GM23248 (cell line): Measurements from ENCODE around the gene TMEM158. TPM values are rescaled to one million over a fixed set of nuclear protein-coding genes. Genes with fewer than 3 reads are reported as not detected.

Experiments used
- DNase-seq: peaks from one replicate; pipeline ENCODE4 v3.0.0-alpha.2; 2015
- H2AFZ ChIP-seq: fragments of 200-600 bp; sonication (generic); 2 replicates; pipeline ENCODE4 v1.6.1; 2016; ENCODE audit warnings: antibody characterized with exemption
- H3F3A ChIP-seq: fragments of 200-600 bp; sonication (generic); 2 replicates; pipeline ENCODE4 v1.6.1; 2016; ENCODE audit warnings: mild to moderate bottlenecking, antibody characterized with exemption, mixed run types; ENCODE audit not compliant: insufficient read depth
- H3K27ac ChIP-seq: fragments of 200-600 bp; sonication (generic); 2 replicates; pipeline ENCODE4 v1.5.1; 2016; ENCODE audit warnings: mild to moderate bottlenecking
- H3K27me3 ChIP-seq: fragments of 200-600 bp; sonication (generic); replicated peaks from 2 replicates; pipeline ENCODE4 v1.6.1; 2016; ENCODE audit warnings: mild to moderate bottlenecking; ENCODE audit not compliant: insufficient read depth
- H3K36me3 ChIP-seq: fragments of 200-600 bp; sonication (generic); 2 replicates; pipeline ENCODE4 v1.6.1; 2016; ENCODE audit warnings: low read depth, mild to moderate bottlenecking
- H3K4me1 ChIP-seq: fragments of 200-600 bp; sonication (generic); 2 replicates; pipeline ENCODE4 v1.6.1; 2016; ENCODE audit warnings: mild to moderate bottlenecking; ENCODE audit not compliant: insufficient read depth
- H3K4me2 ChIP-seq: fragments of 200-600 bp; sonication (generic); one replicate; pipeline ENCODE4 v1.6.1; 2016; ENCODE audit warnings: mild to moderate bottlenecking; ENCODE audit not compliant: unreplicated experiment
- H3K4me3 ChIP-seq: fragments of 200-600 bp; sonication (generic); 2 replicates; pipeline ENCODE4 v1.5.1; 2016; ENCODE audit warnings: mild to moderate bottlenecking
- H3K79me2 ChIP-seq: fragments of 200-600 bp; sonication (generic); 2 replicates; pipeline ENCODE4 v1.6.1; 2016; ENCODE audit warnings: mild to moderate bottlenecking; ENCODE audit not compliant: insufficient read depth
- H3K9ac ChIP-seq: fragments of 200-600 bp; sonication (generic); 2 replicates; pipeline ENCODE4 v1.6.1; 2016; ENCODE audit warnings: mild to moderate bottlenecking
- H3K9me2 ChIP-seq: fragments of 200-600 bp; sonication (generic); 2 replicates; pipeline ENCODE4 v1.6.1; 2016; ENCODE audit warnings: mixed run types, mild to moderate bottlenecking, moderate library complexity; ENCODE audit not compliant: insufficient read depth
- H3K9me3 ChIP-seq: fragments of 200-600 bp; sonication (generic); one replicate; pipeline ENCODE4 v1.6.1; 2017; ENCODE audit warnings: low read depth
- H4K20me1 ChIP-seq: fragments of 200-600 bp; sonication (generic); 2 replicates; pipeline ENCODE4 v1.6.0; 2016; ENCODE audit not compliant: insufficient read depth
- EZH2 ChIP-seq: fragments of 200-600 bp; sonication (generic); IDR thresholded peaks from 2 replicates; pipeline ENCODE4 v1.6.1; 2018; ENCODE audit warnings: antibody characterized with exemption, mild to moderate bottlenecking; ENCODE audit not compliant: insufficient read depth, poor library complexity, severe bottlenecking
- EZH2phosphoT487 ChIP-seq: fragments of 200-600 bp; sonication (generic); IDR thresholded peaks from 2 replicates; pipeline ENCODE4 v1.6.1; 2018; ENCODE audit warnings: antibody characterized with exemption, moderate library complexity, mild to moderate bottlenecking, low read depth; ENCODE audit not compliant: insufficient read depth
- WGBS, 2 experiments: methylation state at CpG; one replicate each; pipeline ENCODE4 v1.1.6; 2015 to 2017; ENCODE audit warnings: low lambda C conversion rate in 2 of 2, low coverage in 1 of 2; ENCODE audit errors: missing lambda C conversion rate in 2 of 2; 5-methylcytosine and 5-hydroxymethylcytosine counted together
- in situ Hi-C: fragments of 300-500 bp; cut with MboI; formaldehyde crosslinking; loops from 2 replicates; pipeline ENCODE4 v1.15.0; 2020
- polyA plus RNA-seq: library from polyadenylated mRNA; unstranded; fragments of >200 nt; fragmentation: Nextera tagmentation; extraction: Ambion mirVana; gene quantifications from 2 replicates; pipeline ENCODE4 v1.2.1, GENCODE V29; 2016
- total RNA-seq: library from RNA; depleted of rRNA; stranded (reverse); fragments of >200 nt; shearing (Covaris generic); gene quantifications from 2 replicates; pipeline ENCODE4 v1.2.3, GENCODE V29; 2014

The TMEM158 gene
- total and polyA plus RNA-seq, 2 experiments from 2014 or later: 3.3 to 33.0 TPM

DNA sequence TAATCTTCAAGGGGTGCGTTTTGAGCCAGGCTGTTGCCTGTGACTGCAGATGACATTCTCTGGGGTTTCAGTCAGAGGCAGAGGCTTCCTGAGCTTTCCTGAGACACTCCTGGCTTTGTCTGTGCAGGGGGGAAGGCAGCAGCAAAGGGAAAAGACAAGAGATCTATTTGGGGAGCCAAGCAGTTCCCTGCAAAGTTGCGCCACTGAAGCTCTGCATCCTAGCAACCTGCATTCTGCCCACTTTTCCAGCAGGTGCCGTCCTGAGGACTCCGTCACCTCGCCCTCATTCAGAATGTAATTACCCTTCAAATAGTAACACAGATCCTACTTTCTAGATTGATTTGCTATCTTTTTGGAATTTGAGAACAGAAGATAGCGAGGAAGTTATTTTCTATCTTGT lies 1.9 kb upstream of the TMEM158 start:
- Histone ChIP-seq H3K79me2 (peaks cover 20% of the 10 kb centered on the region), H3K27ac (no peak overlapping the region), H3K27me3 (no peaks in the 10 kb centered on the region), H2AFZ (no peak overlapping the region), H3K9me3 (no peaks in the 10 kb centered on the region), H3K9ac (no peak overlapping the region), H3K4me3 (no peak overlapping the region), H3K4me2 (no peak overlapping the region), H3K4me1 (0 out of 2 replicates have a peak, but pooled peaks cover 11% of the 10 kb centered on the region), H4K20me1 (no peaks in the 10 kb centered on the region), H3F3A (peaks cover 11% of the 10 kb centered on the region; the same call in 1 of the 2 replicates), H3K9me2 (no peaks in the 10 kb centered on the region), H3K36me3 (no peaks in the 10 kb centered on the region)
- no peak for TF ChIP-seq EZH2
- TF ChIP-seq EZH2phosphoT487: no peak
- in situ Hi-C loops: no loop called here
- 95 to 97% methylated on average over 6 of the region's 6 CpGs for WGBS, 2 experiments
- DNase-seq: no peak

DNA sequence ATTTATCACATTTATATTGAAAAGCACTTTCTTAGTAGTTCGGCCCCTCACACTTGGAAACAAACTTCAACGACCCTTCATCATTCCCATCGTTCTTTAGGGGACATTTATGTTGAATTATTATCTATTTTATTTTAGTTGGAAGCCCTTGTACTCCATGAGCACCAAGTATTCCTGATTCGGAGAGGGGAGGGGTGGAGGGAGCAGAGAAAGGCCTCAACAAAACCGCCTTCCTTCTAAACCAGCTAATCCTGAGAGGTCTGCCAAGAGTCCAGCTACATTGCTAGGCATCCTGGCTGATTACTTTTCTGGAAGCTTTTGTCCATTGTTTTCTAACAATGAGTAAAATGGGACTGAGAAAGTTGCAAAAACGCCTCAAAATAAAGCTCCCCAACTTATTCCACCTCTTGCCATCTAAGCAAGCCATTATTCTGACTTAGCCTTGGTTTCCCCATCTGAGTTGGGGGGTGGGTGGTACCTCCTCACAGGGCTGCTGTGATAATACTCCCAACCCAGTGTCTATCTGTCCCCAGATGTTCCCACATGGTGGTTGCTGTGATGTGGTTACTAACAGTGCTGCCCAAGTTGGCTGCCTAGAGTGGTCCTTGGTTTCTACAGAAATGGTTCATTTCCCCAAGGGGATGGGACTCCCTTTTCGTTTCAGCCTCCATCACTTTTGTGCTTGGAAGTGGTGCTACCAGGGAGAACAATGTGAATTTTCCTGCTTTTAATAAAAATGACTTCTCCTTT lies 1.2 kb upstream of the TMEM158 start:
- Histone ChIP-seq H3K9me3 (no peaks in the 10 kb centered on the region), H4K20me1 (no peaks in the 10 kb centered on the region), H3K36me3 (no peaks in the 10 kb centered on the region), H3K27ac (no peak overlapping the region), H3K4me2 (no peak overlapping the region), H3F3A (peaks cover 11% of the 10 kb centered on the region; the same call in 1 of the 2 replicates), H3K9me2 (no peaks in the 10 kb centered on the region), H3K27me3 (no peaks in the 10 kb centered on the region), H3K4me3 (no peak overlapping the region), H3K9ac (no peak overlapping the region), H3K79me2 (peaks cover 28% of the 10 kb centered on the region), H3K4me1 (0 out of 2 replicates have a peak, but pooled peaks cover 11% of the 10 kb centered on the region), H2AFZ (peak overlapping the region; percentile 88; the same call in 1 of the 2 replicates)
- no peak for TF ChIP-seq EZH2
- TF ChIP-seq EZH2phosphoT487: no peak
- WGBS, 2 experiments: 83 to 88% methylated on average over 7 of the region's 7 CpGs
- DNase-seq: peak; percentile 16
- in situ Hi-C loops: no loop called here

DNA sequence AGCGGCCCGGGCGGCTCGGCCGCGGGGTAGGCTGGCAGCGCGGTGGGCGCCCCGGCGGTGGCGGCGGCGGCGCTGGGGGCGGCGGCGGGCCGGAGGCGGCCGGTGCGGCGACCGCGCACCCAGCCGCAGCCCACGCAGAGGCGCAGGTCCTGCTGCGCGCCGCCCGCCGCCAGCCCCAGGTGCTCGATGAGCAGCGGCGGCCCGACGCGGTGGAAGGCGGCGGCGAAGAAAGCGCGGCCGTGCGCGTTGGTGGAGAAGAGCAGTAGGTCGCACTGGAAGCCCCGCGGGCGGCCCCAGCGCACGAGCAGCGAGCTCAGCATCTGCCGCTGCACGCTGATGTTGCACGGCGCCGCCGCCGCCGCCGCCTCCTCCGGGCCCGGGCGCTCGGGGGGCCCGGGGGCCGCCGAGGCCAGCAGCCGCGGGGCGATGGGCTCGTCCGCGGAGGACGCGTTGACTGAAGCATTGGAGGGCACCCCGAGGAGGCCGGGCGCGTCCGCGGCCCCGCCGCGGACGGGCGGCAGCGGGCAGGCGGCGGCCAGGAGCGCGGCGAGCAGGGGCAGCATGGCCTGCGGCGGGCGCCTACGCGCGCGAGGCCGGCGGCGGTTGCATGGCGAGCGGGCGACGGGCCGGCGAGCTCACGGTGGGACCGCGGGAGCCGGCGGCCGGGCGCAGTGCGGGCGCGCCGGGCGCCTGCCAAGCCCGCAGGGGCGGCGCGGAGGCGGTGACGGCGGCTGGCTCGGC lies 452 bp downstream of the TMEM158 start:
- H3K4me1 ChIP-seq: 0 out of 2 replicates have a peak, but pooled peaks cover 11% of the 10 kb centered on the region
- peak overlapping the region; percentile 93 for H3K4me3 ChIP-seq
- H3K27ac ChIP-seq: no peak overlapping the region
- H3K27me3 ChIP-seq: no peaks in the 10 kb centered on the region
- peak; percentile 73 for DNase-seq
- no peaks in the 10 kb centered on the region for H3K9me3 ChIP-seq
- 2 to 3% methylated on average over 47 to 77 of the region's 131 CpGs for WGBS, 2 experiments
- in situ Hi-C loops: no loop called here
- H3K4me2 ChIP-seq: peak overlapping the region; percentile 97
- peak overlapping the region; percentile 85; the same call in 1 of the 2 replicates for H2AFZ ChIP-seq
- H3F3A ChIP-seq: peaks cover 11% of the 10 kb centered on the region; the same call in 1 of the 2 replicates
- H3K9ac ChIP-seq: peak overlapping the region; percentile 77; the same call in 1 of the 2 replicates
- H4K20me1 ChIP-seq: no peaks in the 10 kb centered on the region
- no peaks in the 10 kb centered on the region for H3K9me2 ChIP-seq
- H3K79me2 ChIP-seq: peaks cover 32% of the 10 kb centered on the region
- no peaks in the 10 kb centered on the region for H3K36me3 ChIP-seq
- TF ChIP-seq EZH2: no peak
- TF ChIP-seq EZH2phosphoT487: no peak

DNA sequence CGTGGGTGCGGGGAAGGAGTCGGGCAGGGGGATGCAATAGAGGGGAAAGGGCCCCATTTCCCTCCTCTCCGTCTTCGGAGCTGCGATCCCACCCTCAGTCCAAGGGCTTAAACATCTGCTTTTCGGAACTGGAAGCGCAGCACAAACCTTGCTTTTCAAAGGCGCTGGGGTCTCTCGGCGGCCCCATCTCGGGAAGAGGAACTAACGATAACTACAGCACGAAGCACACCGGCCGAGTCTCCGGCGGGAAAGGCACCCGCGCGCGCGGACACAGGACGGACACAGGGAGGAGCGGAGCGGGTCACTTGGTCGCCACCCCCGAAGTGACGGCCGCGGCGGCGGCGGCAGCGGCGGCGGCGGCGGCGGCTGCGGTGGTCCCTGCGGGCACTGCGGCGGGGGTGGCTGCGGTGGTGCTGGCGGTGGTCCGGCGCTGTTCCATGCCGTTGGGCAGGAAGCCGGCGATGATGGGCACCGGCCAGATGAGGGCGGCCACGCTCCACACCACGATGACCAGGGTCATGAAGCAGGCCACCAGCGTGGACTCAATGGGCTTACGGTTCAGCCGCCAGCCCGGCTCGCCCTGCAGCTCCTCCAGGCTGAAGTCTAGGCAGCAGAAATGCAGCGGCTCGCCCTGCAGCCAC lies 1.1 kb downstream of the TMEM158 start:
- H3K27ac ChIP-seq: peak overlapping the region; percentile 33
- H3F3A ChIP-seq: peaks cover 11% of the 10 kb centered on the region; the same call in 1 of the 2 replicates
- peak overlapping the region; percentile 77 for H3K9ac ChIP-seq
- peak overlapping the region; percentile 85 for H2AFZ ChIP-seq
- 2 to 4% methylated on average over 38 to 43 of the region's 62 CpGs for WGBS, 2 experiments
- DNase-seq: peak; percentile 88
- H4K20me1 ChIP-seq: no peaks in the 10 kb centered on the region
- H3K9me2 ChIP-seq: no peaks in the 10 kb centered on the region
- TF ChIP-seq EZH2 (no peak), EZH2phosphoT487 (no peak)
- H3K27me3 ChIP-seq: no peaks in the 10 kb centered on the region
- peaks cover 32% of the 10 kb centered on the region for H3K79me2 ChIP-seq
- in situ Hi-C loops: loop anchor here (5.0 to 25.0 kb wide), 2 partner anchors 272 to 437 kb away; no protein-coding TSS in a partner anchor
- H3K4me2 ChIP-seq: peak overlapping the region; percentile 97
- 0 out of 2 replicates have a peak, but pooled peaks cover 11% of the 10 kb centered on the region for H3K4me1 ChIP-seq
- no peaks in the 10 kb centered on the region for H3K9me3 ChIP-seq
- no peaks in the 10 kb centered on the region for H3K36me3 ChIP-seq
- peak overlapping the region; percentile 93 for H3K4me3 ChIP-seq
